GM21717 (cell line): ENCODE measurements around the gene SULT2A1.
"Not testable (repeated sequence)": the region's sequence is repeated elsewhere in the genome, so short reads cannot be mapped to it uniquely, and the experiment has no call there.

Experiments used
- ATAC-seq: cut with Tn5 transposase; IDR thresholded peaks from one replicate; pipeline ENCODE4 v1.9.1; 2021; ENCODE audit warnings: mild to moderate bottlenecking, moderate library complexity; ENCODE audit not compliant: unreplicated experiment

The SULT2A1 gene, protein sequence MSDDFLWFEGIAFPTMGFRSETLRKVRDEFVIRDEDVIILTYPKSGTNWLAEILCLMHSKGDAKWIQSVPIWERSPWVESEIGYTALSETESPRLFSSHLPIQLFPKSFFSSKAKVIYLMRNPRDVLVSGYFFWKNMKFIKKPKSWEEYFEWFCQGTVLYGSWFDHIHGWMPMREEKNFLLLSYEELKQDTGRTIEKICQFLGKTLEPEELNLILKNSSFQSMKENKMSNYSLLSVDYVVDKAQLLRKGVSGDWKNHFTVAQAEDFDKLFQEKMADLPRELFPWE

DNA sequence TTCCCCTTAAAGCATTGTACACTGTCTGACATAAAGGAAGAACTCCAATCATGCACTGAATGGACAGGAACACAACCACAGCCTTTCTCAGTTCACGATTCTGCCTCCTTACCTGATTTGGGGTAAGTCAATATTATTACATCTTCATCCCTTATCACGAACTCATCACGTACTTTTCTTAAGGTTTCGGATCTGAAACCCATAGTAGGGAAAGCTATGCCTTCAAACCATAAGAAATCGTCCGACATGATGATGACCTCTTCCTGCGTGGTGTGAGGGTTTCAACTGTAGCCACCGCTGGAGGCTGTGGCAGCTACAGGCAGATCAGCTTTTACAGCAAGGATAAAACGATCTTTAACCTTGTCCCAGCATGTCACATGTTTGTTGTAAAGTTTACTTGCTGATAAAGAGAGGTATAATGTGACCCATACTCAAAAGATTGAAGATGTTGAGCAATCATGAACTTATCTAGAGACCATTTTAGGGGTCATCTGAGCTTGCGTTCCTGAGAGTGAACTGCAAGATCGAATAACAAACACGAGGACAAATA is at the start of gene SULT2A1:
Gene SULT2A1 (minus strand): TSS at position 306 of the 550 bp plus-strand sequence. CDS start 58 bp downstream, at position 248.
- no peak for ATAC-seq

DNA sequence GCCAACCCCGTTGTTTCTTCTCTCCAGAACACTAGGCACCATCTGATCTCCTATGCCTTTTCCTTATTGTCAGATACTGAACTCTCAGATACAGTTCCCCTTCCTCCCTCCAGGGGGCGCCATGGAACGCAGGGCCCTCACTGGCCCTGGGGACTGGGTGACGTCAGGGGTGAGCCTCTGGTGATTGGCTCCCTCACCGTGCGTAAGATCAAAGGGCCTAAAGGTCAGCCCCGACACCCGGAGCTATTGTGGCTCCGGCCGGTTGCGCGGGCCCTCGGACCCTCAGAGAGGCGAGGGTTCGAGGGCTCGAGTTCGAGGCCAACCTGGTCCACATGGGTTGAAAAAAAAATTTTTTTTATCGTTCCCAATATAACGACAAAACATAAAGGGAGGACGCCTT is 42.5 kb upstream of the SULT2A1 start:
- ATAC-seq = not testable (repeated sequence)

DNA sequence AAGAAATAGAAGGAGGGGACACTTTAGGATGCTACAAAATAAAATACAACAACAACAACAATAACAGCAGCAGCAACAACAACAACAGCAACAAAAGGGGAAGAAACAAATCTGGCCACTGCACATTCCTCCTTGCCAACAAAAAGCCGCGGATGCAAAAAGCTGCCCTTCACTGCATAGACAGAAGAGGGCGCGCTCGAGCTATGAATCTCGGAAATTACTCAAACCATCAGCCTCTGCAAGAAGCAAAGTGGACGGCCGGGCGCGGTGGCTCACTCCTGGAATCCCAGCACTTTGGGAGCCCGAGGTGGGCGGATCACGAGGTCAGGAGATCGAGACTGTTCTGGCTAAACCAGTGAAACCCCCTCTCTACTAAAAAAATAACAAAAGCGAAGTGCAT is 34.0 kb upstream of the SULT2A1 start:
- not testable (repeated sequence) for ATAC-seq

DNA sequence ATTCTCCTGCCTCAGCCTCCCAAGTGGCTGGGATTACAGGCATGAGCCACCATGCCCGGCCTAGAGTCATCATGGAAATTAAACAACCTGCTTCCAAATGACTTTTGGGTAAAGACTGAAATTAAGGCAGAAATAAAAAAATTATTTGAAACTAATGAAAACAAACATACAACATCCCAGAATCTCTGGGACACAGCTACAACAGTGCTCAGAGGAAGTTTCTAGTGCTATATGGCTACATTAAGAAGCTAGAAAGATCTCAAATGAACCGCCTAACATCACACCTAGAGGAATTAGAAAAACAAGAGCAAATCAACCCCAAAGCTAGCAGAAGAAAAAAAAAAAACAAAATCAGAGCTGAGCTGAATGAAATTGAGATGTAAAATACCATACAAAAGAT is 24.1 kb upstream of the SULT2A1 start:
- ATAC-seq = not testable (repeated sequence)

DNA sequence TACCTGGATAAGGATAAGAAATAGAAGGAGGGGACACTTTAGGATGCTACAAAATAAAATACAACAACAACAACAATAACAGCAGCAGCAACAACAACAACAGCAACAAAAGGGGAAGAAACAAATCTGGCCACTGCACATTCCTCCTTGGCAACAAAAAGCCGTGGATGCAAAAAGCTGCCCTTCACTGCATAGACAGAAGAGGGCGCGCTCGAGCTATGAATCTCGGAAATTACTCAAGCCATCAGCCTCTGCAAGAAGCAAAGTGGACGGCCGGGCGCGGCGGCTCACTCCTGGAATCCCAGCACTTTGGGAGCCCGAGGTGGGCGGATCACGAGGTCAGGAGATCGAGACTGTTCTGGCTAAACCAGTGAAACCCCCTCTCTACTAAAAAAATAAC is 23.2 kb upstream of the SULT2A1 start:
- ATAC-seq = not testable (repeated sequence)

DNA sequence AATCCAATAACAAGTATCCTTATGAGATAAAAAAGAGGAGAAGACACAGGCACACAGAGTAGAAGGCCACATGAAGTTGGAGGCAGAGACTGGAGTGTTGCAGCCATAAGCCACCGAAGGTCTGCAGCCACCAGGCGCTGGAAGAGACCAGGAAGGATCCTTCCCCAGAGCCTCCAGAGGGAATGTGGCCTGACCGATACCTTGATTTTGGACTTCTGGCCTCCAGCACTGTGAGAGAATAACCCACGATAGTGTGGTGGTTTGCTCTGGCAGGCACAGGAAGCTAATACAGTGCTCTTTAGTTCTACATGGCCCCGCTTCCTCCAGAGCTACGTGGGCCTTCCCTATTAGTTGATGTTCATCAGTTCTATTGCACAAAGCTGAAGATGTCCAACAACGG is 15.3 kb upstream of the SULT2A1 start:
- ATAC-seq = no peak

DNA sequence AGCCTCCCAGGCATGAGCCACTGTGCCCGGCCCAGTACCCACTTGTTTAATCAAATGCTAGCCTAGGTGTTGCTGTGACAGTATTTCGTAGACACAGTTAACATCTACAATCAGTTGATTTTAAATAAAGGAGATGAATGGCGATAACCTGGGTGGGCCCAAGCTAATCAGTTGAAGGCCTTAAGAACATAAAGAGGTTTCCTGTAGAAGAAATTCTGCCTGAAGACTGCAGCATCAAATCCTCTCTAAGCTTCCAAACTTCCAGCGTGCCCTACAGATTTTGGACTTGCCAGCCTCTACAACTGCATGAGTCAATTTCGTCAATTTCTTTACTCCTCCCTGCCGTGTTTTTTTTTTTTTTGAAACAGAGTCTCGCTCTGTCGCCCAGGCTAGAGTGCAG is 13.2 kb upstream of the SULT2A1 start:
- no peak for ATAC-seq

DNA sequence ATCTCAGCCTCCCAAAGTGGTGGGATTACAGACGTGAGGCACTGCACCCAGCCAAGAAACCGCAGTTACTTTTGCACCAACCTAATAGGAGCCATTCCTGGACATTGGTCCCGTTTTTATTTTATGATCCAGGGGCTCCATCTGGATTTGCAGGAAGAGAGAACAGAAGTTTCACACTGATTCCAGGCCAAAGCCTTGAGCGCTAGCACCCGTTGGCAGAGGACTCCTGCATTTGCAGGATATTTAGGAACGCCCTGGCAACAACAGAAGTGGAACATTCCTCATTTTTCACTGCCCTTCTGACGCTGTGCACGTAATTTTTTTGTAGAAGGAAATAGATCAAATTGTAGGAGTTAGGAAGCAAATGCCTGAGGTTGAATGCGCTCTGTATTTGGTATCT is 11.7 kb upstream of the SULT2A1 start:
- no peak for ATAC-seq

DNA sequence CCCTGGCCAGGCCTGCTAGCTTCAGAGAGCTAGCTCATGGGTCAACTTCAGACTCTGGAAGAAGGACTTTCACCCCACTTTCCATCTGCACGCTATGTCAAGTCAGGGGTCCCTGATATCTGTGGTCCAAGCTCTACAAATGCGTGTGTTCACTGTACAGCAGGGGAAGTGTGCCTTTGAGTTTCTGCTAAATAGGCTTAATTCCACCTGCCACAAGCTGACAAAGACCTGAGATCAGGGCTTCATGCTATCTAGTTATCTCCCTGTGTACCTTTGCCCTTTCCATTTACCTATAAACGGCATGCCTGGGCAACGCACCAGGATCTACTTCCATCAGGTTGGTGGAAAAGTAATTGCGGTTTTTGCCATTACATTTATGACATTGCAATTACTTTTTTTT is 10.7 kb upstream of the SULT2A1 start:
- no peak for ATAC-seq

DNA sequence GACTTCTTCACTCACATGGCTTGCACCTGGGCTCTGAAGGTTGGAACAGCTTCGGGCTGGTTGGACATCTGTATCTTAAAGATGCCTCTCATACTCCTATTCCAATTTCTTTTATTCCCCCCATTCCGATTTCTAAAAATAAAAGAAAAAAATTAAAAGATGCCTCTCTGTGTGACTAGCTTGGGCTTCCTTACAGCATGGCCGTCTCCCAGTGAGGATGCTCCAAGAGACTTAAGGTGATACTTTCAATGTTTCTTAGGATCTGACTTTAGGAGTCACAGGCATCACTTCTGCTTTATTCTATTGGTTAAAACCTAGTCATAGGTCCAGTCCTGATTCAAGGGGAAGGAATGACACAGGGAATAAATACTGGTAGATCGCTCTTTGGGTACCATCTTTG is 9.9 kb upstream of the SULT2A1 start:
- no peak for ATAC-seq

DNA sequence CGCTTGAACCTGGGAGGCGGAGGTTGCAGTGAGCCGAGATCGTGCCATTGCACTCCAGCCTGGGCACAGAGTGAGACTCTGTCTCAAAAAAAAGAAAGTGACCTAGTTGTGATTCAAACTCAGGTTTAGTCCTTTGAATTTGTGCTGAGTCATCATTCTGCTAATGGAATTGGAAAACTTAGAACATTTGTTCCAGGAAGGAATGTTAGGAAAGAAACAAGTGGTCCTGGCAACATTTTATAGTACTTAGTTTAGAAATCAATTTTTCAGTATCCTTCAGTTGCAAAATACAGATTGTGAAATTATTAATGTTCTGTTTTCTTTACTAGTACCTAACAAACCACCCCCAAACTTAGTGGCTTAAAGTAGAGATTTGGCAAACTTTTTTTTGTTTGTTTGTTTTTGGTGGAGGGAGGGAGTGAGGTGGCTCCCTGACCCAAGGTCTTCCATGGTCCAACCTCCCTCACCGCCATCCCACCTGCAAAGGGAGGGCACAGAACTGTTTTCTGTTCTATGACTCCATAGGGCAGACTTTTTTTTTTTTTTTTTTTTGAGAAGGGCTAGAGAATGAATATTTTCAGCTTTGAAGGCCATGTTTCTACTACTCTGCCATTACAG is 9.2 kb upstream of the SULT2A1 start:
- ATAC-seq = no peak

DNA sequence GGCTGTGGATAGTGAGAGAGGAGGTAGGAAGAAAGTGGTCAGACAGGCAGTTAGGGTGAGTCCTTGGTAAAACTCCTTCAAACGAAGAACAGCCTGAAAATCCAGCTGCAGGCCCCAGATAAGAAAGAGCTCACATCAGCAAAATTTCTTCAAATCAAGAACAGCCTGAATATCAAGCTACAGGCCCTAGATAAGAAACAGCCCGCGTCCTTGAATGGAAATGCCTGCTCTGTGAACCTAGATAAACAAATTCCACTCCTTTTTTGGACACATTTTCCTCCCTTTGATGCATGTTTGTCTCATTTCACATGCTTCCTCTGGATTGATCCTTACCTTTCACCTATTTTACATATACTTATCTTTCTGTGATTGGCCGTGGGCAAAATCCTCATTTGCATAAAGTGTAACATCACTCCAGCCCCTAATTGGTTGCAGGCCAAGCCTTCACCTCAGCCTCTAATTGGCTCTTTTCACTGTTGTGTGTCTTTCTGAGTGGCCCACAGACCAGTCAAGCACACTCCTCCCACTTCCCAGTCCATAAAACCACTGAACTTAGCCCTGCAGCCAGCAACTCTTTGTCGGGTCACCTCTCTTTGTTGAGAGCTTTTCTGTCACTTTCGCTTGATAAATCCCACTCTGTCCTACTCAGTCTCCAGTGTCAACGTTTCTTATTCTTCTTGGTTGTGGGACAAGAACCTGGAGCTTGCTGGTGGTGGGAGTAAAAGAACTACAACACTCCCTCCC is 6.0 kb upstream of the SULT2A1 start:
- ATAC-seq = no peak

DNA sequence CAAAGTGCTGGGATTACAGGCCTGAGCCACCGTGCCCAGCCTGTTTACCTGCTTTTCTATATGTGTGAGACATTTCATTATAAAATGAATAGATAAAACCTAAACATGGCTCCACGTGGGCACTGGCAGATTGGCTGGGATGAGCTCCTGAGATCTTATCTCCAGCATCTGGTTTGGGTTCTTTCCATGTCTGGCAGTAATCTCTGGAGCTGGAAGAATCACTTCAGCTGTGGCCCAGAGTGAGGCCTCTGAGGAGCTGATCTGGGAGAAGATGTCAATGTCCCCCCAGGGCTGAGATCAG is 5.5 kb upstream of the SULT2A1 start:
- no peak for ATAC-seq

DNA sequence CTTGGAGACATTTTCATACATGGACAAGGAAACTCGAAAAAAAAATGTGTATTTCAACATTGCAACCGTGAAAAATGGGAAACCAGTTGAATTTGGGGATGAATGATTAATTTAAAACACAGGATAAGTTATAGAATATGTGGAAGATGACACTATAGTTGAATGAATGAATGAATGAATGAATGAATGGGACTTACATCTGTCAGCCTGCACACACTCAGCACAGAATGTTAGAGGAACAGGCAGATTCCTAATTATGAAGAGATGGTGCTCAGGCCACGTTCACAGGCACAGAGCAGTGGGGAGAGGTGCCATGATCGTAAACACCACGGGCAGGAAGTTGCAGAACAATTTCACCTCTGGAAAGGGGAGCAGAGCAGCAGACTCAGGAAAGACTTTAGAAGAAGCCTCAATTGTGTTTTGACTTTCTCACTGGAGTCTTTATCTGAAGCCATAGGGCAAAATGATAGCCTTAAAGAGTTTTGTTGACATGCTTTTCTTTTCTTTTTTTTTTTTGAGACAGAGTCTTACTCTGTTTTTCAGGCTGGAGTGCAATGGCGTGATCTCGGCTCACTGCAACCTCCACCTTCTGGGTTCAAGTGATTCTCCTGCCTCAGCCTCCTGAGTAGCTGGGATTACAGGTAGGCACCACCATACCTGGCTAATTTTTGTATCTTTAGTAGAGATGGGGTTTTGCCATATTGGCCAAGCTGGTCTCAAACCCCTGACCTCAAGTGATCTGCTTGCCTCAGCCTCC is 4.9 kb upstream of the SULT2A1 start:
- no peak for ATAC-seq

DNA sequence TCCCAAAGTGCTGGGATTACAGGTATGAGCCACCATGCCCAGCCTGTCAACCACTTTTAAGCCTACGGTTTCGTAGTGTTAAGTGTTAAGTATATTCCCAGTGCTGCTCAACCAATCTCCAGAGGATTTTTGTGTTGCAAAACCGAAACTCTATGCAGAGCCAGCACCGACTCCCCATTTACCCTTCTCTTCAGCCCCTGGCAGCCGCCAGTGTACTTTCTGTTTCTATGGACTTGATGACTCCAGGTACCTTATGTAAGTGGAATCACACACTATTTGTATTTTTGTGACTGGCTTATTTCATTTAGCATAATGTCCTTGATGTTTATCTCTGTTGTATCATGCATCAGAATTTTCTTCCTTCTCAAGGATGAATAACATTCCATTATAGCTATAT is 1.1 kb downstream of the SULT2A1 start:
- ATAC-seq = no peak

DNA sequence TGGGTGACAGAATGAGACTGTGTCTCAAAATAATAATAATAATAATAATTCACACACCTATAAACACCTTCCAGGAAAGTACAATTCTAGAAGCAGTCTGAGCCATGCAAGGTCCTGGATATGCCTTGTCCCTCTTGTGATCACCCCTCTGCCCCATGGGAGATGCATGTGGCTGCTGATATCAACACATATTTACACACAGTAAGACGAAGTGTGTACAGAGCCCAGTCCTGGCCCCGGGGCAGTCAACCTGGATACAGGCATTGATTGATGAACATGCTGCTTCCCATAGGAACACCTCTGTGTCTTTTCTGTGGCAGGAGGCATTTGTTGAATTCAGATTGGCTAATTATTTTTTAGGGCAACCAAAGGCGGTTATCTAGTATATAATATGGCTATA is 3.2 kb downstream of the SULT2A1 start:
- ATAC-seq = no peak

DNA sequence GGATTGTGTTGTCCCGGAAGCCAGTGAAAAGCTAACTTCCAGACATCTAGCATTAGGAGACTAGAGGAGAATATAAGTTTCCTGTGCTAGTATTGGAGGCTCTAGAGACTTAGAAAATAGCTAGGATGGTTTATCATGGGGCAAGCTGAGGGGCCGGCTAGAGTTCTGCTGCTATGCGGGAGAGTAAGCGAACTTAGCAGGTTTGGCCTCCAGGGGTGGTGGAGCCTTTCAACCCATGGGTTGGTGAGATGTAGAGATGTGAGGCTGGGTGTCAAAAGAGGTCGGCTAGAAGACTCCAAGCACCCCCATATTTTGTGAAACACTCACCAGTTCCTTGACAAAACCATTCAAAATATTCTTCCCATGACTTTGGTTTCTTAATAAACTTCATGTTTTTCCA is 4.4 kb downstream of the SULT2A1 start:
- ATAC-seq = no peak

DNA sequence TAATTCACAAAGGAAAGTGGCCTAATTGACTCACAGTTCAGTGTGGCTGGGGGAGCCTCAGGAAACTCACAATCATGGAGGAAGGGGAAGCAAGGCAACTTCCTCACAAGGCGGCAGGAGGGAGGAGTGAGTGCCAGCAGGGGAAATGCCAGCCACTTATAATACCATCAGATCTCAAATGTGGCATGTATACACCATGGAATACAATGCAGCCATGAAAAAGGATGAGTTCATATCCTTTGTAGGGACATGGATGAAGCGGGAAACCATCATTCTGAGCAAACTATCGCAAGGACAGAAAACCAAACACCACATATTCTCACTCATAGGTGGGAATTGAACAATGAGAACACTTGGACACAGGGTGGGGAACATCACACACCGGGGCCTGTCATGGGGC is 6.7 kb downstream of the SULT2A1 start:
- not testable (repeated sequence) for ATAC-seq

DNA sequence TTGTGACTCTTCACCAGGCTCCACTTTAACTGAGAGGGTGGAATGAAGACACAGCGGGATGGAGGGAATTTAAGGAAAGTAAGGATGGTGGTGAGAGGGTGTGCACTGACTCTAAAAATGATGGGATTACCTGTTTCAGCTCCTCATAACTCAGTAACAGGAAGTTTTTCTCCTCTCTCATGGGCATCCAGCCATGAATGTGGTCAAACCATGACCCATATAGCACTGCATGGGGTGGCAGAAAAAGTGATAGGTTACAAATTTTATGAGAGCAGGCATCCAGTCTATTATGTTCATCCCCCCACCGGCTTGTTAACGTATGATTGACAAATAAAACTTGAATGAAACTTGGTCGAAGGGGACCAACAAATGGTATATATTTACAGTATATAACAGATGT is 7.2 kb downstream of the SULT2A1 start:
- no peak for ATAC-seq

DNA sequence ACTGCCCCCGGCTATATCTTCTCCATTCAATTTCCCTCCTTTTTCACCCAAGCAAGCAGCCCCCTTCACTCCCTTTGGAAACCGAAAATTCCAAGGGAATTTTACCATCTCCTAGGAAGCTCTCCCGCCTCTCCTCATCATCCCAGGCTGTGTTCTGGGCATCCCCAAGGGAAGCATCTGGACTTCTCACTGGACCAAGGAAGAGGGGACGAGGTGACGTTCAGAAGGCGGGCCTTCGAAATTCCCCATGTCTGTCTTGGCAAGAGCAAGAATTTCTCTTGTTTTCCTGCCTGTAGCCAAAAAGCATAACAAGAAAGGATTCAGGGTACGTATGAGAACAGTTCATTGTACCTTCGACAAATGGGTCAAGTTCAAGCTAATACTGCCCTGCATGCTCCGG is 20.9 kb downstream of the SULT2A1 start:
- no peak for ATAC-seq

DNA sequence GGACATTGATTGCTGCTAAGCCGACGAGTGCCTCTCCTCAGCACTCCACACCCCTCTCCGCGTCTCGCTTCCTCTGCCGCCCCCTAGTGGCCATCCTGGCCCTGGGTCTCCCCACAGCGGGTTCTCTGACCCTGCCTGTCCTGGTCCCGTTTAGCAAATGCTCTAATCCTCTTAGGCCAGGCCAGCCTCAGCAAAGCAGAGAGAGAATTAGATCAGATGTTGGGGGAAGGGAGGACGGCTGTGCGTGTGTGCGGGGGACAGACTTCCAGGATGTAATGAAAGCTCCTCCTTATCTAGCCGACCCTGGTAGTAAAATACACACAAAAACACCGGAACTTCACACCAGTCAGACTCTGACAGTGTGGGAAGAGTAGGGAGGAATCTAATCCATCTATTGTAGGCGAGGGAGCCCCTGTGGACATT is 22.6 kb downstream of the SULT2A1 start:
- no peak for ATAC-seq
